Right forelimb (tissue), 1 donor: ENCODE results near the gene FGD6.

Experiments
- DNase-seq: peaks from one replicate; pipeline ENCODE4 v3.0.0-alpha.2; 2018

FGD6 gene

DNA sequence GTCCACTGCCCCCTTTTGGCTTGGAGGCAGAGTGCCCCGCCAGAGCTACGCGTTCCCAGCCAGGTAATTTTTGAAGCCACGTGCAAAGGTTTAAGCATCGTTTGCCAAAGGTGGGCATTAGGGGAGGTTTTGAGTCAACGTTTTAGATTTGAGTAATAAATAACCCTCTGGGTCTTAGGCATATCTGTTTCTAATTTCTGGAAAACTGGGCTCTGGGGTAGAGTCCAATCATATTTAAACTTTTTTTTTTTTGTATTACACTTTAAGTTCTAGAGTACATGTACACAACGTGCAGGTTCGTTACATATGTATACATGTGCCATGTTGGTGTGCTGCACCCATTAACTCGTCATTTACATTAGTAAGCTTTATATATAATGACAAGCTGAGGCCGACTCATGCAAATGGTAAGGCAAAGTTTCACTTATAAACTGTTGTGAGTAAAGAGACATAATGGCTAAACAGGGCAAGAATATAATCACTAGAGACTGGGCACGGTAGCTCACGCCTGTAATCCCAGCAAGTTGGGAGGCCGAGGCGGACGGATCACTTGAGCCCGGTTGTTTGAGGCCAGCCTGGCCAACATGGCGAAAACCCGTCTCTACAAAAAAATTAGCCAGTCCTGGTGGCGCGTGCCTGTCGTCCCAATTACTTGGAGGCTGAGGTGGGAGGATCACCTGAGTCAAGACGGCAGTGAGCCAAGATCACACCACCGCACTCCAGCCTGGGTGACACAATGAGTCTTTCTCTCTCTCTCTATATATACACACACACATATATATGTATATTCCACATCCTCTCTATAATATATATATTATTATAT is 143.4 kb downstream of the FGD6 start:
- DNase-seq: no peak

DNA sequence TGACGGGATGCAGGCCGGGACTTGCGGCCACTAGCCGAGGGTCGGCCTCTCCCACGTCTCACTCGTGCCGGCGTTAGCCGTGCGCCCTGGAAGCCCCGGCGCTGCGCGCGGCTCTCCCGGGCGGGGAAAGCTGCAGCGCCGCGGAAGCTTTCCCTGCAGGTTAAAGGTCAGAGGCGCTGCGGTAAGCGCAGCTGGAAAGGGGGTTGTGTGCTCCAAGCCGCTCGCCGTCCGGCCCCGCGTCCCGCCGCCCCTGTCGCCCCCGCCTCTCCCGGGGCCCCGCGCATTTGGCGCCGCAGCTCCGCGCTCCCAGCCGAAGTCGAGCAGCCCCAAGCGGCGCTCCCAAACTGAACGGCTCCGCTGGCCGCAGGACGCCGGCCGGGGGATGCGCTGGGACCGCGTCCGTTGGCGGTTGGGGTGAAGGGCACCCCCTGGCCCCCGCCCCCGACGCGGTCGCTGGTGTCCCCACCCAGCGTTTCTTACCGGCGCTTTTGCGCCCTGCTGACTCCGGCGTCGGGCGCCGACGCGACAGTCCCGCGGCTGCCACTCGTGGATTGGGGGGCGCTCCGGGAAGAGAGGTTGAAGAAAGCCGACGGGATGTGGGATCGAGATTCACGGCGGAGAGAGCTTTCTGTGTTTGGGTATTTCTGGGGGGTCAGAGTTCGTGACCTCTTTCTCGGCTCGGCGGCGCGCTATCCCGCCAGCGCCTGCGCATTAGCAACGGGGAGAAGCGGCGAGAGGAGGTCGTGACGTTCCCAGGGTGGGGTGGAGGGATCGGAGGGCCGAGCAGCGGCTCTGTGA is 144.2 kb downstream of the FGD6 start, which contains the start of gene NR2C1:
Gene NR2C1 (minus strand): TSS at position 719 of the 798 bp plus-strand sequence. CDS start 6,234 bp downstream, outside the sequence.
- DNase-seq: peak; percentile 93

DNA sequence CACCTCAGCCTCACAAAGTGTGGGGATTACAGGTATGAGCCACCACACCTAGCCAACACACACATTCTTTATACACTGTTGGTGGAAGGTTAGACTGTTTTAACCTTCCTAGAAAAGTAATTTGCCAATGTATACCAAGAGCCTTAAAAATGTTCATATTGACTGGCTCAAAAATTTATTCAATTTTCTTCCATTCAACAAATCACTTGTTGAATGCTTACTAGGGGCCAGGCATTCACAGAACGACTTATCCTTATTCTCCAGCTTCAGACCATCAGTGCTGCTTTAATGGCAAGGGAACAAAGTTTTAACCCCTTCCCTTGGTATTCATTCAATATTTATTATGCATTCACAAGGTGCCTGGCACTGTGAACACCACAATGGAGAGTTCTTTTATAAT is 146.9 kb downstream of the FGD6 start:
- no peak for DNase-seq

DNA sequence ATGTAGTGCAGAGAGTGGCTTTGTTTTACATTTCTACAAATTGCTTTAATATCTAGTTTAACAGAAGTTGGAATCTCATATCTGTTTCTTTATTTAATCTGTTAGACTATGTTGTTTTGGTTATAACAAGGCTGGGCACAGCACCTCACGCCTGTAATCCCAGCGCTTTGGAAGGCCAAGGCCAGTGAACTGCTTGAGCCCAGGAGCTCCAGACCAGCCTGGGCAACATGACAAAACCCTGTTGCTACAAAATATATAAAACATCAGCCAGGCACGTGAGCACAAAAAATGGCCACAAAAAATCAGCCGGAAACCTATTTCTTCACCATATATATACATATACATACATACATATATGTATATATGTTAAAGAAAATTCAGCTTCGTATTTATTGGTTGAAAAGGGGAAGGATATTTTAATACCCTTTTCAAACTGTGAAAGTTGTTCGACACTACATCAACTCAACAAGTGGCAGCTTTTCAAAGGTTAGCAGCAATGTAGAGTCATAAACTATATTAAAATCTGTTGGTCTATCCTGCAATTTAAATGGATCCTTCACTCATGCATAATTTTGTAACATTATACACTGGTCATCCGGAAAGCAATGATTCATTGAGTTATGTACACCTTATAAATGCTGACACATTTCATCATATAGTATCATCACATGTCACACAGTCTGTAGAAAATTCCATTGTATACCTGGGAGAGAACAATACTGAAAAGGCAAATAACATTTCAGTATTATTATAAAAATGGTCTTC is 151.0 kb downstream of the FGD6 start:
- DNase-seq: no peak

DNA sequence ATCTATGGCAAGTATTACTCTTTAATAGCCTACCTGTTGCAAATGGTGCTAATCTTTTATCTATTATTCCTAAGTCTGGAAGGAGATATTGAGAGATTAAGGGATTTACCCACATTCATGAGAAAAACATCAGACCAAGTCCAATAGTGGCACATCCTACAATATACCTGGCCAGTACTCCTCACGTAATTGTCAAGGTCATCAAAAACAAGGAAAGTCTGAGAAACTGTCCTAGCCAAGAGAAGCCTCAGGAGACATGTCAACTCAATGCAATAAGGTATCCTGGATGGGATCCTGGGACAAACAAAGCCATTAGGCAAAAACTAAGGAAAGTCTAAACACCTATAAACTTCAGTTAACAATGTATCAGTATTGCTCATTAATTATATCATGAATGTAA is 156.3 kb downstream of the FGD6 start:
- no peak for DNase-seq

DNA sequence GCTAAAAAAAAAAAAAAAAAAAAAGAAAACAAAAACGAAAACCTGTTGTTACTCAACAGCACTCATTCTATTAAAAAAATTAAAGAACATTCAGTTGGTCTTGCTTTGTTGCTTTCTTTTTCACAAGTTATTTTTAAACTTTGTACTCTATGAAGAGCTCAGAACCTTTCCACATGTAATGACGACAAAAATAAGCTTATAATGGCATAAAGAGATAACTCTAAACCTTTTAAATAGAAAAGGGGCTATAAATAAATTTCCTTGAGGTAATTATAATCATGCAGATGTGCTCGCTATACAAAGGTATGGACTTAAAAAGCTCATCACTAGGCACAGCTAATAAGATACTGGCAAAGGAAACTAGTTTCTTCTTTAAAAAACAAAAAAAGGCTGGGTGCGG is 157.3 kb downstream of the FGD6 start:
- DNase-seq: no peak

DNA sequence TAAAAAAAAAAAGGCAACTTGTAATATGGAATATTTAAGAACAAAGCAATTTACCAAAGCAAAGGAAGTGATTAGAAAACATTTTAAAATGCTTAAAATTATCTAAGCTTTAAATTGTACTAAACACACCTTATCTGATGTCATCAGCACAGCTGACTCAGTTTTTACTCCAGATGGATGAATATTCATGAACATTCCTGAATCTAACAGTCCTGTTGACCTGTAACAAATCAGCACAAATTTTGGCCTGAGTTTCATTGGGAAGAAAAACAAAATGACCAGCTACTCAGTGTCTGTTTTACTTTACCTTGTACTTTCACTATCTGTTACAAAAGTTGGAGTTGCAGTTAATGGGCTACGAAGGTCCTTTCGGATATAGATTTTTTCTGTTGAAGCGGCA is 159.8 kb downstream of the FGD6 start:
- no peak for DNase-seq

DNA sequence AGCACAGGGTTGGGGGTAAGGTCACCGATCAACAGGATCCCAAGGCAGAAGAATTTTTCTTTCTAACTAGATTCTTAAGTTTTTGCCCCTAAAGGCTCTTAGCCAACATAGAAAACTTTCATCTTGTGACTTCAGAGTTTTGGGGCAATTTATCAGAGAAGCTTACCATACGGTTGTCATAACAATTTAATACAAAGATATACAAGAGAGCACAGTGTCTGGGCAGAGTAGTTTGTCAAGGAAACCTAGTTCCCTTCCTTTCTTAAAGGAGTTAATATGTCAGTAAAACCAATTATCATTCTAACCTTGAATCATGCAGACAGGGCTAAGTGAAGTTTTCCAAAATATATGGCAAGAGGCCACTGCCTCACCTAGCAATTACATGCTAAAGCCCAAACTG is 162.2 kb downstream of the FGD6 start:
- DNase-seq: no peak

DNA sequence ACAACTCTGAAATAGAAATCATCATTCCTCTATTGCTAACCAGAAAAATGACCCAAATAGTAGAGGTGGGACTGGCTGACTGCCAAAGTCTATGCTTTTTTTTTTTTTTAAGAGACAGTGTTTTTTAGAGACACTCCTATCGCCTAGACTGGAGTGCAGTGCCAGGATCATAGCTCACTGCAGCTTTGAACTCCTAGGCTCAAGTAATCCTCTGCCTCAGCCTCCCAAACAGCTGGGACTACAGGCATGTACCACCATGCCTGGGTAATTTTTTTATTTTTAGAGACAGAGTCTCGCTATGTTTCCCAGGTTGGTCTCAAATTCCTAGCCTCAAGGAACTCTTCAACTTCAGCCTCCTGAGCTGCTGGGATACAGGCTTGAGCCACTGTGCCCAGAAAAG is 163.1 kb downstream of the FGD6 start:
- DNase-seq: no peak

DNA sequence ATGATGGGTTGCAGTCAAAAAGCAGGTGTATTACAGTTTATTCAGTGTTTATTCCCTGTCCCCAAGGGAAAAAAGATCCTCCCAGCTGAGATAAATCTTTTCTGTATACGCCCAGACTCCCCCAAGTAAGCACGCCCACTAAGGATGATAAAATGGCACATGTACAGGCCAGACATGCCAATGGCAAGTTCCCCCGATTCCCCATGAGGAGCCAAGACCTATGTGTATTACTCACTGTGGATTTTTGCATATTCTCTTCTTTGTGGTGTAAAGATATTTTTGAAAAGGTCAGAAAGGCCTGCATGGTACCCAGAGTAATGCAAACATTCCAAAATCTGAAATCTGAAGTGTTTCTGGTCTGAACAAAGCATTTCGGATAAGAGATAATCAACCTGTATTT is 166.0 kb downstream of the FGD6 start:
- DNase-seq: no peak

DNA sequence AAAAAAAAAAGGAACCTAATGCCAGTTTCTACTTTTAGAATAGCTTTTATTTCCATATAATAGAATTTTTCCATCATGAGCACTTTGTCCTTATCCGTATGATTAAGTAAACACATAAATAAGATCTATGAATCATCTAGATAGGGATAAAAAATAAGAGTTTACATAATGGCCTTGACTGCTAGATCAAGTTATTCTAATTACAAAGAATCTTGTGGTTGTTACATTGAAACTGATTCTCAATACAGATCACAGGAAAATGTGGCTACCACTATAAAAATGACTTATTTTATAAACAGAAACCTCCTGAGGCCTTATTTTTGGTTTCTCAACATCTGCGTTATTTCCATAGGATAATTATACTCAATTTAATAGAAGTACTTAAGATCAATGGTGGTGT is 179.4 kb downstream of the FGD6 start:
- DNase-seq: no peak

DNA sequence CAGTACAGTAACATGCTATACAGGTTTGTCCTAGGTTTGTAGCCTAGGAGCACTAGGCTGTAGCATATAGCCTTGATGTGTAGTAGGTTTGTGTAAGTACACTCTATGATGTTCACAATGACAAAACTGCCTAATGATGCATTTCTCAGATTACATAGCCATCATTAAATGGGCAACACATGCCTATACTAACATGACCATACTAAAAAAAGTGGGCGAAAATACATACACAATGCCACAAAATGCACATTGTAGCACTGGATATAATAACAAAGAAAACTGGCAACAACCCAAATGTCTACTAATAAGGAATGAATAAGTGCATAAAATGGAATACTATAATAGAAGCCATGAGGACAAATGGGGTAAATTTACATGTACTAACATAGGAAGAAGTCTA is 182.5 kb downstream of the FGD6 start:
- no peak for DNase-seq
